Spinal cord (tissue), 10 donors: Measurements from ENCODE around the gene RIC8B. TPM values are rescaled to one million over a fixed set of nuclear protein-coding genes. Genes with fewer than 3 reads are reported as not detected.
A peak's percentile ranks its signal among the peaks of the same experiment; 100 is the strongest.

Experiments
- DNase-seq, 6 donors: peaks; one replicate each; pipeline versions ENCODE4 v3.0.0 to v3.0.0-alpha.2; 2013 to 2015; ENCODE audit warnings: low spot score in 6 of 6, low read depth in 4 of 6
- H3K27ac ChIP-seq: one replicate; pipeline ENCODE4 v1.5.1; 2013; ENCODE audit warnings: low read depth, low read length, control low read depth
- H3K27me3 ChIP-seq: one replicate; pipeline ENCODE4 v1.6.1; 2013; ENCODE audit warnings: low read length; ENCODE audit not compliant: control insufficient read depth, insufficient read depth
- H3K36me3 ChIP-seq: one replicate; pipeline ENCODE4 v1.6.1; 2013; ENCODE audit warnings: low read length; ENCODE audit not compliant: control insufficient read depth, insufficient read depth
- H3K4me1 ChIP-seq: one replicate; pipeline ENCODE4 v1.6.1; 2013; ENCODE audit warnings: low read length; ENCODE audit not compliant: control insufficient read depth, insufficient read depth
- H3K4me3 ChIP-seq: one replicate; pipeline ENCODE4 v1.5.1; 2013; ENCODE audit warnings: low read depth, low read length, control low read depth
- H3K9me3 ChIP-seq: one replicate; pipeline ENCODE4 v1.6.1; 2013; ENCODE audit warnings: low read length; ENCODE audit not compliant: control insufficient read depth, insufficient read depth
- WGBS: methylation state at CpG from one replicate; pipeline ENCODE4 v1.1.5; 2013; ENCODE audit warnings: missing lambda C conversion rate; ENCODE audit not compliant: insufficient coverage; 5-methylcytosine and 5-hydroxymethylcytosine counted together
- polyA plus RNA-seq, 2 donors: library from polyadenylated mRNA; unstranded; fragments of 120-200 nt; gene quantifications; one replicate each; pipeline ENCODE4 v1.2.1, GENCODE V29; 2013; ENCODE audit not compliant: insufficient read length in 2 of 2
- total RNA-seq, 2 donors: library from RNA; depleted of rRNA in 1 of 2; stranded (reverse); fragments of 120-200 nt in 1 of 2; fragments of >200 nt in 1 of 2; gene quantifications; one replicate each; pipeline versions ENCODE4 v1.2.3 to v1.2.4, GENCODE V29; 2013 to 2014
- donor health status: healthy.

Gene RIC8B
- total and polyA plus RNA-seq, 4 donors, result 20.7 to 32.4 (median 27.1) TPM

GRCh38 chr12:106855221-106855758 lies 80.8 kb downstream of the RIC8B start:
- DNase-seq, result no peak
- WGBS, result 94% methylated on average over 2 of the region's 2 CpGs

GRCh38 chr12:106861984-106862916 lies 87.8 kb downstream of the RIC8B start:
- Histone ChIP-seq H3K27ac (no peak overlapping the region), H3K4me1 (no peaks in the 10 kb centered on the region), H3K27me3 (no peaks in the 10 kb centered on the region), H3K36me3 (no peaks in the 10 kb centered on the region), H3K4me3 (no peak overlapping the region), H3K9me3 (no peaks in the 10 kb centered on the region)
- no CpG with 5 or more reads among the region's 3 CpGs for WGBS
- peak in 1 of 6 donors; percentile 40 for DNase-seq

More at GRCh38 chr12:106855221-106855758, 80.8 kb downstream of the RIC8B start:
- Histone ChIP-seq H3K4me3 (no peak overlapping the region), H3K9me3 (no peaks in the 10 kb centered on the region), H3K4me1 (peaks cover 5% of the 10 kb centered on the region), H3K27me3 (no peaks in the 10 kb centered on the region), H3K36me3 (no peaks in the 10 kb centered on the region), H3K27ac (no peak overlapping the region)

GRCh38 chr12:106863189-106863588 lies 88.7 kb downstream of the RIC8B start:
- H3K27me3 ChIP-seq, result no peaks in the 10 kb centered on the region
- no CpG with 5 or more reads among the region's 1 CpG for WGBS
- no peak overlapping the region for H3K27ac ChIP-seq
- no peak for DNase-seq
- no peaks in the 10 kb centered on the region for H3K4me1 ChIP-seq
- H3K36me3 ChIP-seq, result no peaks in the 10 kb centered on the region
- no peaks in the 10 kb centered on the region for H3K9me3 ChIP-seq
- H3K4me3 ChIP-seq, result no peak overlapping the region

GRCh38 chr12:106865683-106866082 lies 91.2 kb downstream of the RIC8B start:
- 55% methylated on average over 3 of the region's 3 CpGs for WGBS
- Histone ChIP-seq H3K27me3 (no peaks in the 10 kb centered on the region), H3K4me3 (no peak overlapping the region), H3K9me3 (no peaks in the 10 kb centered on the region), H3K36me3 (no peaks in the 10 kb centered on the region), H3K27ac (no peak overlapping the region), H3K4me1 (no peaks in the 10 kb centered on the region)
- DNase-seq, result no peak

- Histone ChIP-seq H3K36me3 (no peaks in the 10 kb centered on the region), H3K4me1 (no peaks in the 10 kb centered on the region)
- WGBS, result no CpG with 5 or more reads among the region's 5 CpGs
These were observed 92.1 kb downstream of the RIC8B start for GRCh38 chr12:106866426-106867080.

GRCh38 chr12:106867651-106868050 lies 93.2 kb downstream of the RIC8B start:
- DNase-seq, result no peak
- WGBS, result no CpG with 5 or more reads among the region's 3 CpGs
- H3K4me1 ChIP-seq, result no peaks in the 10 kb centered on the region
- no peaks in the 10 kb centered on the region for H3K9me3 ChIP-seq
- no peak overlapping the region for H3K27ac ChIP-seq
- H3K36me3 ChIP-seq, result peaks cover 3% of the 10 kb centered on the region
- H3K27me3 ChIP-seq, result no peaks in the 10 kb centered on the region
- no peak overlapping the region for H3K4me3 ChIP-seq

More at GRCh38 chr12:106866426-106867080, 92.1 kb downstream of the RIC8B start:
- H3K4me3 ChIP-seq, result no peak overlapping the region
- no peaks in the 10 kb centered on the region for H3K9me3 ChIP-seq
- DNase-seq, result no peak
- no peaks in the 10 kb centered on the region for H3K27me3 ChIP-seq
- H3K27ac ChIP-seq, result no peak overlapping the region

- H3K4me1 ChIP-seq, result no peaks in the 10 kb centered on the region
- no peak overlapping the region for H3K4me3 ChIP-seq
- H3K9me3 ChIP-seq, result no peaks in the 10 kb centered on the region
- 100% methylated on average over 1 of the region's 10 CpGs for WGBS
- H3K27me3 ChIP-seq, result no peaks in the 10 kb centered on the region
- peaks cover 3% of the 10 kb centered on the region for H3K36me3 ChIP-seq
- no peak for DNase-seq
- H3K27ac ChIP-seq, result no peak overlapping the region
These were observed 94.7 kb downstream of the RIC8B start for GRCh38 chr12:106868982-106869700.

- H3K4me3 ChIP-seq, result no peak overlapping the region
- H3K27ac ChIP-seq, result no peak overlapping the region
- peaks cover 3% of the 10 kb centered on the region for H3K36me3 ChIP-seq
- H3K27me3 ChIP-seq, result no peaks in the 10 kb centered on the region
- no peak for DNase-seq
- H3K9me3 ChIP-seq, result no peaks in the 10 kb centered on the region
- no peaks in the 10 kb centered on the region for H3K4me1 ChIP-seq
These were observed 95.6 kb downstream of the RIC8B start for GRCh38 chr12:106870116-106870515.

- Histone ChIP-seq H3K36me3 (peaks cover 3% of the 10 kb centered on the region), H3K27ac (no peak overlapping the region), H3K27me3 (no peaks in the 10 kb centered on the region), H3K4me3 (no peak overlapping the region), H3K4me1 (no peaks in the 10 kb centered on the region), H3K9me3 (no peaks in the 10 kb centered on the region)
- DNase-seq, result peak in 1 of 6 donors; percentile 18
- WGBS, result 86% methylated on average over 1 of the region's 1 CpG
These were observed 97.0 kb downstream of the RIC8B start for GRCh38 chr12:106871477-106871876.
